KBM-7 (cell line): ENCODE measurements around the gene KXD1.
"Not testable (repeated sequence)": the region's sequence is repeated elsewhere in the genome, so short reads cannot be mapped to it uniquely, and the experiment has no call there.

Experiments
- DNase-seq: peaks from one replicate; pipeline ENCODE4 v3.0.0-alpha.2; 2015
- in situ Hi-C: fragments of 300-500 bp; cut with MboI; formaldehyde crosslinking; loops from 2 replicates; pipeline ENCODE4 v1.14.3; 2020; ENCODE audit warnings: low sequenced_read_pairs, low pct_unique_long_range_greater_than_20kb, mixed read lengths

Gene KXD1

DNA sequence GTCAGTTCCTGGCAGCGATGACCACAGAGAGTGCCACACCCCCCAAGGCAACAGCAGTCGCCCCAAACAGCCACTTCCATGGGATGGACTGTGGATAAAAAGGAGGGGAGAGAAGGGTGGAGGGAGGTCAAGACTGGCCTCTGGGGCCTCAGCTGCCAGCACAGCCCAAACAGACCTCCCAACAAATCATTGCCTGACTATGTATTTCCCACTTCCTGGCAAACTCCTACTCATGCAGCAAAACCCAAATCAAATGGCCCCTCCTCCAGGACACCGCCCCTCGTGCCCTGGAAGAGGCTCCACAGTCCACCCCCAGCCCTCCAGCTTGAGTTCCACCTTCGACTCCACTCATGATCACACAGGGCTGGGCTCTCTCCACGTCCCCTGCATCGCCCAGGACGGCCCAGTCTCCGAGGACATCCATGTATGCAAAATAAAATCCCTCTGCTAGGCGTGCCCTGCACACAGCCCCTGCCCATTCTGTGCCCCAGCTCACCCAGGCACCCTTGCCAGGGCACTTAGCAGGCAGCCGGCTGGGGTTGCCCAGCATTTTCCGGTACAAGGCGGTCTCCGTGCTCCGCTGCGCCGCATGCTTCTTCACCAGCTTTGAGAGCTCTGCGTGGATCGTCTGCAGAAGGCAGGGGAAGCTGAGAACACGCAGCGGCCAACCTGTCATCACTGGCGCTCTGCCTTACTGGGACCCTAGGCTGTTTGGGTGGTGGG, 25.3 kb upstream of the KXD1 start:
- no peak for DNase-seq
- in situ Hi-C loops, result no loop called here

DNA sequence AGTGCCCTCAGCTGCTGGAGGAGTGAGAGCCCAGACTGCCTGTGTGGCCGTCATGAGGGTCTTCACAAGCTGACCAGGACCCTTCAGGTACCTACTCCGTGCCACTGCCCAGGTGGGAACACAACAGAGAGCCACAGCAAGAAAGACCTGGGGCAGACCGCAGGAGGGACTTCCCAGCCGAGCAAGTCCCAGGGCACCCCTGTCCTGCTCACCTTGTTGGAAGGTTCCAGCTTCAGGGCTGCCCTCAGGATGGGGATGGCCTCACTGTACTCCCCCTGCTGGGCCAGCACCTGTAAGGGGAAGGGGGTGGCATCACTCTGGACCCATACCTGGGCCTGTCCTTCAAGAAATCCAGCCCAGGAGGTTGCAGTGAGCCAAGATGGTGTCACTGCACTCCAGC, 24.6 kb upstream of the KXD1 start:
- in situ Hi-C loops, result no loop called here
- no peak for DNase-seq

DNA sequence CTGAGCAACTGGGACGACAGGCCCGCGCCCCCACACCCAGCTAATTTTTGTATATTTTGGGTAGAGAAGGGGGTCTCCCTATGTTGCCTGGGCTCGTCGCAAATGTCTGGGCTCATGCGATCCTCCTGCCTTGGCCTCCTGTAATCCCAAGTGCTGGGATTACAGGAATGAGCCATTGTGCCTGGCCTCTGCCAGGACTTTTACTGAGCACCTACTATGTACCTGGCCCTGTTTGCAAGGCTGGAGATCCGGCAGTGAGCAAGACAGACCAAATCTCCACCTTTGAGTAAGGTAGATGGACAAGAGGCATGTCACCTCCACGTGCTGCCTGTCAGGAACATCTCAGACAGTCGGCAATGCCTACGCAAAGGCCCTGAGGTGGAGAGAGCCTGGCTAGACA, 21.2 kb upstream of the KXD1 start:
- in situ Hi-C loops, result no loop called here

DNA sequence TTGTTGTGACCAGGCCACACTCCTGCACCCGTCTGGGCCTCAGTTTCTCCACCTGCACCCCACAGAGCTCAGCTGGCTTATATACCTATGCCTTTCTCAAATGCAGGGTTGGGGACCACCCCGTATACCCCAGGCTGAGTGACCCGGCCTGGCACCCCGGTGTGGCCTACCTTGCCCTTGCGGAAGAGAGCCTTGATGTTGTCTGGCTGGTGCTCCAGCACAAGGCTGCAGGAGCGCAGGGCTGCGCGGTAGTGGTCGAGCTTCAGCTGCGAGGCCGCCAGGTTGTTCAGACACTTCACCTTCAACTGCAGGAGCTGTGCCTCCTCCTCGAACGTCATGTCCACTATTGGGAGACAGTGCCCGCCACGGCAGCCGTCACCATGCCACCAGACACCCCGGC, 20.2 kb upstream of the KXD1 start:
- DNase-seq, result no peak
- in situ Hi-C loops, result no loop called here

More for the DNA sequence above, 21.2 kb upstream of the KXD1 start:
- no peak for DNase-seq

DNA sequence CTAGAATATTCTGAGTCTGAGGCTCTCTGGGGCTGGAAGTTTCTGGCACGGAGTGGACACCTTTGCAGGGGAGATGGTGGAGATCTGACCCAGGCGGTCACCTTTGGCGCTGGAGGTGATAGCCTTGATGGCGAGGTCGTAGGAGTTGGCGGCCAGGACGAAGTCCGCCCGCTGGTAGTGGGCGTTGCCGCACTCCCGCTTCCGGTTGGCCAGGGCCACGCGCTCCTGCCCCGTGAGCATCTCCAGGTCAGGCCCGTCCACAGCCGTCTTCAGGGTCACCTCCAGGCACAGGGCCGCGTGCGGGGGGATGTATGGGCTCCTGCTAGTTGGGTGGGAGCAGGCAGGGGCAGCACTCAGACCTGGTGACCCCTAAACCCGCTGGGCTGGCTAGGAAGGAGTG, 19.6 kb upstream of the KXD1 start:
- in situ Hi-C loops, result no loop called here
- DNase-seq, result no peak

DNA sequence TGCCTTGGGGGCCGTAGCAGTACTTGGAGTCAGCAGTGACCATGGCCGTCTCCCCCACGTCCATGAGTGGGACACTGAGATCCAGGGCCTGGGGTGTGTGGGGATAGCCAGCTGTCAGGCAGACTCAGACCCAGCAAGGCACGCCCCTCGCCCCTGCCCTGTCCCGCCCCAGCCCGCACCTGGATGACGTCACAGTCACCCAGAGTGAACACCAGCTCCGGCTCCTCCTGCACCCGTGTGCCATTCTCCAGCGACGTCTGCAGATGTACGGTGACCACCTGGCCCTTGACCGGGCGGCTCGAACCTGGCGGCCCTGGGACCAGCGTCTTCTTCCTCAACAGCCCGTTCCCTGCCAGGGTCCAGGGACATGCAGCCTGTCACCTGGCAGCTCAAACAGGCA, 18.3 kb upstream of the KXD1 start:
- in situ Hi-C loops, result no loop called here
- DNase-seq, result no peak

DNA sequence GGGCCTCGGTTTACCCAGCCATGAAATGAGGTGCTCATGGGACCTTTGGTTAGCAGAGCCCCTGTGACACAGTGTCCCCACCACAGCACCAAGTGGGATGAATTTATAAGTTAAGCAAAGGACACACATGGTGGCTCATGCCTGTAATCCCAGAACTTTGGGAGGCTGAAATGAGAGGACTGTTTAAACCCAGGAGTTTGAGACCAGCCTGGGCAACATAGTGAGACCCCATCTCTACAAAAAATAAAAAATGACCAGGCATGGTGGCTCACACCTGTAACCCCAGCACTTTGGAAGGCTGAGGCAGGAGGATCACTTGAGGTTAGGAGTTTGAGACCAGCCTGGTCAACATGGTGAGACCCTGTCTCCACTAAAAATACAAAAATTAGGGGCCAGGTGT, 17.5 kb upstream of the KXD1 start:
- DNase-seq, in situ Hi-C loops: not testable (repeated sequence)

DNA sequence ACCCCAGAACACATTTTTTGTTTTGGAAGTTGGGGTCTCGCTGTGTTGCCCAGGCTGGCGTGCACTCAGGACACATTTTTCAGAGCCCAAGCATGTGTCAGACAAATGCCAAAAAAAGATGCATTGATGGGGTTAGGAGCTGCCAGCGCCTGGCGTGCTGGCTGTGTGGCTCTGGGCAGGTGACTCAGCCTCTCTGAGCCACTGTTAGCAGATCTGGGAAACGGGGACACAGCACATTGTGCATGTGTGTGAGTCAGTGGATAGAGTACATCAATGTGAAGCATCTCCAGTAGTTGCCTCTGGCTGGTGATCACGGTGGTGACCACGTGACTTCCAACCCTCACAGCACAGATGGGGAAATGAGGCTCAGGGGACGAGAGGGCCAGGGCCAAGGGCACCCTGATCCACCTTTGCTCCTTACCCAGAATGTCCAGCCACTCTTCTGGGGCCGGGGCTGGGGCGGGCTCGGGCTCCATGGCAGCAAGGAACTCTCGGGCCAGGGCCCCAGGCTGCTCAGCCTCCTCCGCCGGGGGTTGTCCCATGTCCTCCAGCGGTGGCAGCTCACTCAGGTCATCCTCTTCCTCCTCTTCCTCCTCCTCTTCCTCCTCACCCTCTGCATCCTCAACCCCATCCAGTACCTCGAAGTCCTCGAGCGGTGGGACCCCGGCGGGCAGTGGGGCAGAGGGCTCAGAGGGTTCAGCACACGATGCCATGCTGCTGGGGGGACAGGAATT, 16.2 kb upstream of the KXD1 start:
- DNase-seq, result no peak
- in situ Hi-C loops, result no loop called here

DNA sequence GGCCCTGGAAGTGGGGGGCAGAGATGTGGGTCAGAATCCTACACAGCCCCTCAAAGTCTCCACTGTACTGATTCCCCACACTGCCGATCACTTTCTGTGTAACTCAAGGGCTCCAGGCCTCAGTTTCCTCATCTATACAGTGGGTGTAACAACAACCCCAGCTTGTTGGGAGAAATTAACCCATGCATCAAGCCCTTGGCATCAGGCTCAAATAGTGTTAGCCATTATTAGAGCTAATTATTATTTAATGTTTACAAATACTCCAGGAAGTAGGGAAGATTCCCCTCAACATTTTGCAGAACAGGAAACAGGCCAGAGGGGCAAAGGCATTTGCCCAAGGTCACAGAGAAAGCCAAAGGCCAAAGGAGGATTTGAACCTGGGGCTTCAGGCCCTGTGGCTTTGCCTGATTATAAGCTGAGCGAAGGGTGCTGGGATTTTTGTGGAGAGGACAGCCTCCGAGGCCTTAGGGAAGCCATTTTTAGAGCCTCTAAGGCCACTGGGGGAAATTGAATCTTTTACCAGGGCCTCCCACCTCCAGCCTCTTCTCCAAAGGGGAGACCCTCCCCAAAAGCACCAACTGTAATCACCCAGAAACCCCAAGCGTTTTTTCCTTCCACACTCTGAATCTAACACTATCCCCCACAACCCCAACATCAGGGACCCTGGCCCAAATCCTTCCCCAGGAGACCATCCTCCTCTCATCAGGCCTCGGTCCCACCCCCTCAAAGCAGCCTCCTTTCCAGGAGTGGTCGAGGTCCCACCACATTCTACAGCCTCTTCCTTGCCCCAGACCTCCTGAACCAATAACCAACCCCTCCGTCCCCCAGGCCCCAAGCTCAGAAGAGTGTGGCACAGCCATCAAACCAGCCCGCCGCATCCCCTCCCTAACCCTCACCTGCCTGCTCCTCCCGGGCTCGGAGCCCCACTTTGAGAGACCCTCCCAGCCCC, 15.4 kb upstream of the KXD1 start:
- no peak for DNase-seq
- in situ Hi-C loops, result no loop called here

DNA sequence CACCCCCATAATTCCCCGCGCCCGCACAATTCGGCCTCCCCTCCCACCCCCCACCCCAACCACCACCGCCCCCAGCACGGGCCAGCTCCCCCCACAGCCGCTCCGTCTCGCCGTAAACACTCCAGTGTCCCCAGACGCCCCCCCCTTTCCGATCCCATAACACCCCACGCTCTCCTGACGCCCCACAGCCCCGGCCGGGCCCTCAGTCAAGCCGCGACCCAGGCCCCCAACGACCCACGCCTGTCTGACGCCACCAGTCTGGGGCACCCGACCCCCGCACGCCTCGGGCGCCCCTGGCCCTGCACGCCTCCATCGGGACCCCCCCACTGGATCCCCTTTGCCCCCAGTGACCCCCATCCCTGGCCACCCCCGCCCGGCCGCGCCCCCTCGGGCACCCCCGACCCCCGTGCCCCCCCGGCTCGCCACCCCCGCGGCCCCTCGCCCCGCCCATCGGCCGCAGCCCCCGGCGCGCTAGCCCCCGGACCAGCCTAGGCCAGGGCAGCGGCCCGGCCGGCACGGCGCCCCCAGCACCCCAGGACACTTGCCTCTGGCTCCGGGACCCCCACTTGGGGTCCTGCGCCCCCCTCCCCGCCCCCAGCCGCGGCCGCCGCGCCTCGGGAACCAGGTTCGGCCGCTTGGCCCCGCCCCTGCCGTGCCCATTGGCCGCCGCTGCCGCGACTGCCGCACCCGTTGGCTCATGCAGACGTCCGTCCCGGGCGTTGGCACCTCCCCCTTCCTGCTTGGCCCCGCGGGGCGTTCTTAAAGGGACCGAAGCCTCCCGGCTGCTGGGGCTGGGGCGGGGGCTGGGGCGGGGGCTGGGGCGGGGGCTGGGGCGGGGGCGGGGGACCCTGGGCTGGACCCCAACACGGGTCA, 14.5 kb upstream of the KXD1 start, which contains the start of gene FKBP8:
Gene FKBP8 (minus strand): TSS at position 633 of the 873 bp plus-strand sequence. CDS start 1,603 bp downstream, outside the sequence.
- in situ Hi-C loops, result no loop called here
- peak; percentile 83 for DNase-seq

DNA sequence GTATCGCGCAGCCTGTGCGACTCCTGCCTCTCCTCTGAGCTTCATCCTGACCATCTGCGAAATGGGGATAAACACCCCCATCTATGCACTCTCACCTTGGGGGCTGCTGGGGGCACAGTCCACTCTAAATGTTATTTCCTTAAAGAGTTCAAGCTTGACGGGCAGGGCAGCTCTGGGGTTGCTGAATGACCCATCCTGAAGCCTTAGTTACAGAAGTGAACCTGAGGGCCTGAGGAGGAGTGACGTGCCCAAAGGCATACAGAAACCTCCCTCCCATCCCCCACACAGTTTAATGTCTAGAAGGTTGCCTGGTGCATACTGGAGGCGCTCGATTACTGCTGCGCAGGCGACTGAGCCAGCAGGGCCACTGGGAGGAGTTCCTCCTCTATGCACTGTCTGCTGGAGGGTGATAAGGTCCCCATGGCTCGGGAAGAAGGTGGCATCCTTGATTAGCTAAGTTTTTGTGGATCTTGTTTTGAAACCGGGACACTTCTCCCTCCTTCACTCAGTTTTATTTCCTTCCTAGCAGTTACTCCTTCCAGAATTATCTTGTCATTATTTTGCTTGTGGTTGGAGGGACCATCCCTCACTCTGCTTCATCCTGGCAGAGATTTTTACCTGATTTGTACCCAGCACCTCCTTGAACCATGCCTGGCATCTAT, 13.7 kb upstream of the KXD1 start:
- DNase-seq, result peak; percentile 76

DNA sequence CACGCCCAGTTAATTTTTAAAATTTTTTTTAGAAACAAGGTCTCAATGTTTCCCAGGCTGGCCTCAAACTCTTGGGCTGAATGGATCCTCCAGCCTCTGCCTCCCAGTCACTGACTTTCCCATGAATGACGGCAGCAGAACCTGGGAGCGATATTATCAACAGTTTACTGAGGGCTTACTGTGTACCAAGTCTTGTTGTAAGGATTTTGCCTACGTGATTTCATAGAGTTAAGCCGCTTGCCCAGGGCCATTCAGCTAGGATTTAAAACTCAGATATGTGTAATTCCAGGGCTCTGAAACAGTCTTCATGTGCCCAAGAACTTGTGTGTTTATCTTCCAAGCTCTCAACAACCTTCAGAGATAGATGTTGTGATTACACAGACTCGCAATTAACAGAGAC, 6.0 kb upstream of the KXD1 start:
- in situ Hi-C loops, result no loop called here

More for the DNA sequence above, 13.7 kb upstream of the KXD1 start:
- in situ Hi-C loops, result no loop called here

DNA sequence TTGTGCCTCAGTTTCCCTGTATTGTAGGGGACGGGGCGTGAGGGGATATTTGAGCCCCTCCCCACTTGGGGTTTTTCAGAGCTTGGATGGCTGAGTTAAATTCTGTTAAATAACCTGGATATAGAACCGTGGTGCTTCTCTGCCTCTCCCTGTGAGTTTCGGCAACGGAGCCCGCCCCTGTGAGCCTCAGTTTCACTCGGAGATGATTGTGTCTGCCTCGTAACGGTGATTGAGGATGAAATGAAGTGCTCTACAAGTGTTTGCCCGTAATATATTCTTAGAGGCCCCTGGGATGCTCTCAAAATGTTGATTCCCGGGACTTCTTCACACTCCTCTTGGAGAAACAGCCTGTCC, 509 bp downstream of the KXD1 start:
- no peak for DNase-seq

More for the DNA sequence above, 6.0 kb upstream of the KXD1 start:
- DNase-seq, result no peak

DNA sequence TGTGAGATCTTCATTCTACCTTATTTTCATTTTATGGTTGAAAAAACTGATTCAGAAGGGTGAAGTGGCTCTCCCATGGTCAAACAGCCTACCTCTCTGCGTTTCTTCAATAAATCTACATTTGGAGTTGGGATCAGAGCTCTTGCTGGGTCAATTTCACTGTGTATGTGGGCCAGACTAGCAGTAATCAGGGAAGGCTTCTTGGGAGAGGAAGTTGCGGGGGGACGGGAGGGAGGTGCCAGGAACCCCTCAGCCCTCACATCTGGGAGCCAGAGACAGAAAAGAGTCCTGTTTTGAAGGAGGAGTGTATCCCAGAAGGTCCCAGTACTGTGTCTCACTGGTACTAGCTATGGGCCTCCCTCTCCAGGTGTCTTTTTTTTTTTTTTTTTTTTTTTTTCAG, 934 bp downstream of the KXD1 start:
- DNase-seq, result peak; percentile 20
- in situ Hi-C loops, result no loop called here

More for the DNA sequence above, 509 bp downstream of the KXD1 start:
- in situ Hi-C loops, result no loop called here

DNA sequence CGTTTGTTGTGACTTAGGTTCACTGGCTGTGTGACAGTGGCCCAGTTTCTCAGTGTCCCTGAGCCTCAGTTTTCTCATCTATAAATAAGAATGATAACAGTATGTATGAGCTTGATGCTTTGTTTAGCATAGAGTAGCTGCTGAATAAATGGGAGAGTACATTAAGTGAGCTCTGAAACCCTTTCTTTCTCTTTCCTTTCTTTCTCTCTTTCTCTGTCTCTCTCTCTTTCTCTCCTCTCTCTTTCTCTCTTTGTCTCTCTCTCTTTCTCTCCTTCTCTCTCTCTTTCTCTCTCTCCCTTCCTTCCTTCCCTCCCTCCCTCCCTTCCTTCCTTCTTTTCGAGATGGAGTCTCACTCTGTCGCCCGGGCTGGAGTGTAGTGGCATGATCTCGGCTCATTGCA, 2.0 kb downstream of the KXD1 start:
- no peak for DNase-seq
- in situ Hi-C loops, result no loop called here

DNA sequence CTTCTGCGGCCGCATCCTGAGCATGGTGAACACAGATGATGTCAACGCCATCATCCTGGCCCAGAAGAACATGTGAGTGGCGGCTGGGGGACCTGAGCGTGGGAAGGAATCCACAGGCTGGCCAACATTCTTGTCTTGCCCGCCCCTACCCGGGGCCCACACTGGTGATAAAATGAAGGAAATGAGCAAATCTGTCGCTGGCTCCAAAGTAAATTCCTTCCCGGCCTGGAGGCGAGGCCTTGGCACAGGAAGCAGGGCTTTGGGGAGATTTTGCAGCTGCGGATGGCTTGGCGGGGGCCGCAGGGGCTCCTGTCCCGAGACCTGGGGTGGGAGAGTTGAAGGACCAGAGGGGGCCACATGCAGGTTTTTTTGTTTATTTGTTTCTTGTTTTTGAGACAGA, 4.4 kb downstream of the KXD1 start:
- in situ Hi-C loops, result no loop called here
- no peak for DNase-seq

DNA sequence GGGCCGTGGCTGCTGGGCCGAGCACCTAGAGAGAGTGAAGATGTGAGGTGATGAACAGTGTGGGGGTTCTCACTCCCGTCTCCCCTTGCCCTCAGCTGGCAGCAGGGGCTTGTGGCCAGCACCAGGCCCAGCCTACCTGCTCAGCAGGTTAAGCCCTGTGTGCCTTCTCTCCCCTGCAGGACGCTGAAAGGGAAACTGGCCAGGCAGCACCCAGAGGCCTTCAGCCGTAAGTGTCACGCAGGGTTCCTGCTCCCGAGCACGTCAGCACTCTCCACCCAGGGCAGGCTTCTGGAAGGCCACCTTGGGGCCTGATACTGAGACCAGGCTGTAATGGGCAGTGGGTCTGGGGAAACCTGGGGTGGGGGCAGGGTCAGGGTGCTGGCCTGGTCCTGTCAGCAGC, 9.3 kb downstream of the KXD1 start:
- in situ Hi-C loops, result no loop called here
- no peak for DNase-seq

DNA sequence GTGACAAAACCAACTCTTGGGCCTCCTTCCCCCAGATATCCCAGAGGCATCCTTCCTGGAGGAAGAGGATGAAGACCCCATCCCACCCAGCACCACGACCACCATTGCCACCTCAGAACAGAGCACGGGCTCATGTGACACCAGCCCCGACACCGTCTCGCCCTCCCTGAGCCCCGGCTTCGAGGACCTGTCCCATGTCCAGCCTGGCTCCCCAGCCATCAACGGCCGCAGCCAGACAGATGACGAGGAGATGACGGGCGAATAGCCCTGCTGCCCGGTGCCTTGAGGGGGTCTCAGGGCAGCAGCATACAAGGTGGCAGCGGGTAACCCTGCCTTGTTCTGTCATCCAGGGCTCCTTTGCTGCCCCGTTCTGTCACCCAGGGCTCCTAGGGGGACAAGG, 10.7 kb downstream of the KXD1 start:
- no peak for DNase-seq
- in situ Hi-C loops, result no loop called here
